Omental fat pad (tissue), 4 donors: ENCODE data around the gene EIF2S2. TPM values are rescaled to one million over a fixed set of nuclear protein-coding genes. Genes with fewer than 3 reads are reported as not detected.

Experiments
- ATAC-seq: fragments of 150-250 bp; one replicate; pipeline ENCODE4 v1.9.1; 2016; ENCODE audit warnings: mild to moderate bottlenecking, moderate library complexity; ENCODE audit not compliant: low FRiP score
- DNase-seq: peaks from one replicate; pipeline ENCODE4 v3.0.0-alpha.2; 2019; ENCODE audit warnings: low spot score
- total RNA-seq, 4 donors: library from RNA; depleted of rRNA; stranded (reverse); fragments of >200 nt; gene quantifications; one replicate each; pipeline ENCODE4 v1.1.0, GENCODE V29; 2016
- TF ChIP-seq, protein P1 (sequence below), 3 donors: fragments of 450-650 bp; IDR thresholded peaks; one replicate each; pipeline ENCODE4 v1.5.1; 2016 to 2017; ENCODE audit warnings: antibody characterized with exemption in 3 of 3, mild to moderate bottlenecking in 3 of 3, moderate library complexity in 2 of 3

EIF2S2 gene
- total RNA-seq, 4 donors from 2014 or later: 39.2 to 64.8 (median 51.7) TPM

DNA sequence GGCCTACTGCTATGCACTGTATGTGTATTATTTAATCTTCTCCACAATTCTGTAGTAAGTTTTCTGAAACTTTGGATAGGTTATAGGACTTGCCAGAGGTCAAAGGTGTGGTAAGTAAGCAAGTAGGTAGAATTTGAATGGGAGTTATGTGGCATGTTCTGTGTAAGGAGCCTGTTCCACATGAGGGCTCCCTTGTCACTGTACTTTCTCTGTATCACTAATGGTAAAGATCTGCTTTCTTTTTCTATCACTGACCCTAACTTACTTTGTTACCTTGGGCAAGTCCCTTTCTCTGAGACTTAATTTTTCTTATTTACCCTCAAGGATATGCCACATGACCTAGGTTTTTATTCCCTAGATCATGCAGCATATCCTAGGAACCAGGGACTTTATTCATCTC, 50.3 kb downstream of the EIF2S2 start:
- ATAC-seq: no peak
- no peak for DNase-seq

DNA sequence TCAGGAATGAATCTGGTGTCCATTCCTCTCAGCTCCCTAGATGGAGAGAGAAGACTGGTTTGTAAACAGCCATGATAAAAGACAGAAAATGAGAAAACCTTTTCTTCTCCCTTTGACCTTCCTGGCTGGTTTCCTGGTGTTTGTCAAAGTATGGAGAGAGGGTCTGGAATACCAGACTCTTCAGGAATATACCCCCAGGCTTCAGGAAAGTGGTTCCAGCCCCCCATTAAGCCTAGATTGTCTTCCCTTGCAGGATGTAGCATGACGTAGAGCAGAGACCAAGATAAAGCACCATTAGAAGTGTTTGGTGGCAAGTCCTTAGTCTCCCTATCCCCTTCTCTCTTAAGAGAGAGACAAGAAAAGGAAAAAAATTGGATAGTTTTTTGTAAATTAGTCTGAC, 51.1 kb downstream of the EIF2S2 start:
- DNase-seq (no peak), ATAC-seq (no peak)
- TF ChIP-seq, protein P1, sequence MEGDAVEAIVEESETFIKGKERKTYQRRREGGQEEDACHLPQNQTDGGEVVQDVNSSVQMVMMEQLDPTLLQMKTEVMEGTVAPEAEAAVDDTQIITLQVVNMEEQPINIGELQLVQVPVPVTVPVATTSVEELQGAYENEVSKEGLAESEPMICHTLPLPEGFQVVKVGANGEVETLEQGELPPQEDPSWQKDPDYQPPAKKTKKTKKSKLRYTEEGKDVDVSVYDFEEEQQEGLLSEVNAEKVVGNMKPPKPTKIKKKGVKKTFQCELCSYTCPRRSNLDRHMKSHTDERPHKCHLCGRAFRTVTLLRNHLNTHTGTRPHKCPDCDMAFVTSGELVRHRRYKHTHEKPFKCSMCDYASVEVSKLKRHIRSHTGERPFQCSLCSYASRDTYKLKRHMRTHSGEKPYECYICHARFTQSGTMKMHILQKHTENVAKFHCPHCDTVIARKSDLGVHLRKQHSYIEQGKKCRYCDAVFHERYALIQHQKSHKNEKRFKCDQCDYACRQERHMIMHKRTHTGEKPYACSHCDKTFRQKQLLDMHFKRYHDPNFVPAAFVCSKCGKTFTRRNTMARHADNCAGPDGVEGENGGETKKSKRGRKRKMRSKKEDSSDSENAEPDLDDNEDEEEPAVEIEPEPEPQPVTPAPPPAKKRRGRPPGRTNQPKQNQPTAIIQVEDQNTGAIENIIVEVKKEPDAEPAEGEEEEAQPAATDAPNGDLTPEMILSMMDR (IDR thresholded peaks at IDR 0.05): no peak

More for the DNA sequence above, 50.3 kb downstream of the EIF2S2 start:
- TF ChIP-seq, protein P1 (IDR thresholded peaks at IDR 0.05): no peak

DNA sequence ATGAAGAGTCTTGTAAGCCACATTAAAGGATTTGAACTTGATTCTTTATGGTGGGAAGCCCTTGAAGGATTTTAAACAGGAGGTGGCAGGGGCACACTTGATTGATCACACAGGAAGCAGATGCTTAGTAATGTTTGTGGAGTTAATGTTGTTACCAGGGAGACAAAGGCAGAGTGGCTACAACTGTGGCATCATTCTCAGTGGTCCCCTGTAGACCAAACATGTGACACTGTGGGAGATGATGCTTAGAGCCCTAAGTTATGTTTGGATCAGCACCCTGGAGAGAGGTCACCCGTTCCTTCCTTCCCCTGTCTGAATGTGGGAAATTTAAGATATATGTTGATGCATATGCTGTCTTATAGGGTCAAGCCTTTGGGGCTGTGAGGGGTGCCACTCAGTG, 53.2 kb downstream of the EIF2S2 start:
- DNase-seq (no peak), ATAC-seq (no peak)
- TF ChIP-seq, protein P1 (IDR thresholded peaks at IDR 0.05): no peak

DNA sequence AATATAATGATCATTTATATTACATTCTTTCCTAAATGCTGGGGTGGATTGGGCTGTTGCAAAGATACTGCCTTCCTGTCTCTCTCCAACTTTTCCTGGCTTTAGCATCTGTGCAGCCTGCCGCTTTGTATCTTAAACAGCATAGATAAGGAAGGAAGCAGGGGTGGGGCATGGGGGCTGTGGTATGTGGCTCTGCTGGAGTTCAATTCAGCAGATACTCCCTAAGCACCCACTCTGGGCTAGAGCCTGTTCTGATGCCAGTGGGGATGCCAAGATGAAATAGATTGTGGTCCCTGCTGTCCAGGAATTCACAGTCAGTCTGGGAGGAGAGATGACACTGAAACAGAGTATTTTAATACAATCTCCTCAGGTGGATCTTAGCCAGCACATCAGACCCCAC, 56.8 kb downstream of the EIF2S2 start:
- TF ChIP-seq, protein P1 (IDR thresholded peaks at IDR 0.05): no peak
- no peak for ATAC-seq
- no peak for DNase-seq

DNA sequence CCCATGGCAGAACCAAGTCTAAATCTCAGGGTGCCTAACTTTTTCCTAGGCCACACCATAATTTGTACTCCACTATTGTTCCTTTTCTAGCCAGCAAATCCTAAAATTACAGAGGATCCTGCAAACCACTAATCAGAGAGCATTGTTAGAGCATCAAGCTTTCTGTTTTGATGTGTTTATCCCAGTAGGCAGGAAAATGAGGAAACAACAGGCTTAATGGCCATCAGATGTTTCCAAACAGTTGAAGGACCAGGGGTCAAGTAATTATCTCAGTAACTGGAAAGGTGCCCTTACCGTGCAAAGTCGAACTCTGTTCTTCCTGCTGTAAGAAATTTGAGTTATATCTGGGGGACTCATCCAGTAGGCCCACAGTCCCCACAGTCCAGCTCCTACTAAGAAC, 59.6 kb downstream of the EIF2S2 start:
- TF ChIP-seq, protein P1 (IDR thresholded peaks at IDR 0.05): no peak
- ATAC-seq: no peak
- no peak for DNase-seq

DNA sequence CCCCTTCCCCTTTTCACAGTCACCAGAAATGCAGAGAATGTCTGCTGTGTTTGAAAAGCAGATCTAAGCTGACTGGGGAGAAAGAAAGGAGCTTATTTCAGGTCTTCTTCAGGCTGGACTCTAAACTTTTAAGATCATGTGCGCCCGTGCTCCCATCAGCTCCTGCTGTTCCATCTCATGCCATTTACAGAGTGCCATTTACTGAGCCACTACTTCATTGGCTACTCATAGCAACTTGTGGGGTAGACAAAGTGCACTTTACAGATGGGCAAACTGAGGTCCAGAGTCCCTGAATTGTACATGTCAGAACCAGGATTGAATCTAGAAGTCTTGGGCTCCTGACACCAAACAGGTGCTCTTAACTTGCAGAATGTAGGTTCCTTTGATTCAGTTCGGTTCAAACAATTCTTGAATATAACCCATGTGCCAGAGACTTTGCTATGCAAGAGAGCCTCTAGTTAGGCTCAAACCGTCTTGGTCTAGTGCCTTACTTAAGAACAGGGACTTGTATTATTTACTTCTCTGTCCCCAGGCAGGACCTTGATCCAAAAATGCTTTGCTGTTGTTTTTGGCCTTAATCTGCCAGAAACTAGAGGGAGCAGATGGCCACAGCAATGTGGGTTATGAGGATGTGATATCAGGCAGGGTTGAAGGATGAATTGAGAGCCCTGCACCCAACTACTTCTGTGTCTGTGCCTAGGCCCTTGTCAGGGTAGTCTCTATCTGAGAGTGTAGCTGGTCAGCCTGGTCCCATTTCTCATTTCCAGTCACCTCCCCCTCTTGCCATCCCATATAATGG, 61.9 kb downstream of the EIF2S2 start:
- ATAC-seq (no peak), DNase-seq (no peak)
- TF ChIP-seq, protein P1 (IDR thresholded peaks at IDR 0.05): no peak

DNA sequence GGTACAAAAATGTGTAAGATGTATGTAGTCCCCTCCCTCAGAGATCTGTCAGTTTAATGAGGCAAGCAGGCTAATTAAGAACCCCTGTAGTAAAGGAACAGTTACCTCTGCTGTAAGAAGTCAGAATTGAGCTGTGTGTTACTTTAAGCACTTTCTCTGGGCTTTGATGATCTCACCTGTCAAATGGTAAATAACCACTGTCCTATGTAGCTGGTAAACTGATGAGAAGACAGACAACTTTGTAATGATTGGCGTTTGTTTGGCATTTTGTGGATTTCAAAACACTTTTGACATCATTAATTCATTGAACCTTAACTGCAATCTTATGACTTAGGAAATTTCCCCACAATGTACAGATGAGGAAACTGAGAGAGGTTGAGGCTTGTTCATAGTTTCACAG, 62.7 kb downstream of the EIF2S2 start:
- DNase-seq: no peak
- TF ChIP-seq, protein P1 (IDR thresholded peaks at IDR 0.05): no peak
- no peak for ATAC-seq
